HUDEP-2 (cell line): ENCODE data around the gene INPP5E.

Experiments used
- DNase-seq, 76 experiments: peaks; one replicate each; lab custom pipeline; 2025; ENCODE audit not compliant: unreplicated experiment in 76 of 76; lab: John Stamatoyannopoulos, UW

Gene INPP5E

GRCh38 chr9:136392538-136393449 lies 46.9 kb downstream of the INPP5E start:
- DNase-seq, result no peak

GRCh38 chr9:136391737-136392537 lies 47.7 kb downstream of the INPP5E start:
- DNase-seq, result no peak

- peak in 43 of 76 experiments; percentile 8 to 59 (median 33) for DNase-seq
Observed at GRCh38 chr9:136389396-136389795, 50.2 kb downstream of the INPP5E start.

GRCh38 chr9:136387217-136387616 lies 52.4 kb downstream of the INPP5E start:
- no peak for DNase-seq

- no peak for DNase-seq
Observed at GRCh38 chr9:136386018-136386417, 53.6 kb downstream of the INPP5E start.

GRCh38 chr9:136385015-136385414 lies 54.6 kb downstream of the INPP5E start:
- no peak for DNase-seq

- DNase-seq, result no peak
Observed at GRCh38 chr9:136383436-136383835, 56.2 kb downstream of the INPP5E start.

GRCh38 chr9:136381966-136382513 lies 57.6 kb downstream of the INPP5E start:
- DNase-seq, result no peak

GRCh38 chr9:136381311-136381710 lies 58.3 kb downstream of the INPP5E start:
- DNase-seq, result no peak

GRCh38 chr9:136380381-136380780 lies 59.3 kb downstream of the INPP5E start:
- no peak for DNase-seq

- DNase-seq, result no peak
Observed at GRCh38 chr9:136379891-136380290, 59.8 kb downstream of the INPP5E start.

GRCh38 chr9:136379401-136379800 lies 60.2 kb downstream of the INPP5E start:
- DNase-seq, result no peak

- no peak for DNase-seq
Observed at GRCh38 chr9:136379003-136379287, 60.7 kb downstream of the INPP5E start.
